Neural progenitor cell (in vitro differentiated cells): Measurements from ENCODE around the gene CYB5RL. TPM values are rescaled to one million over a fixed set of nuclear protein-coding genes. Genes with fewer than 3 reads are reported as not detected.
"Not testable (repeated sequence)": the region's sequence is repeated elsewhere in the genome, so short reads cannot be mapped to it uniquely, and the experiment has no call there.

Experiments
- DNase-seq: peaks from one replicate; pipeline ENCODE4 v3.0.0-alpha.2; 2016; ENCODE audit warnings: low spot score
- H2AFZ ChIP-seq: fragments of 200-600 bp; sonication (generic); replicated peaks from 2 replicates; pipeline ENCODE4 v1.6.1; 2016; ENCODE audit warnings: antibody characterized with exemption
- H3F3A ChIP-seq: fragments of 200-600 bp; sonication (generic); 2 replicates; pipeline ENCODE4 v1.6.1; 2016; ENCODE audit warnings: antibody characterized with exemption, low read depth
- H3K27ac ChIP-seq: fragments of 200-600 bp; sonication (generic); 2 replicates; pipeline ENCODE4 v1.5.1; 2016; ENCODE audit warnings: mild to moderate bottlenecking
- H3K27me3 ChIP-seq: fragments of 200-600 bp; sonication (generic); 2 replicates; pipeline ENCODE4 v1.6.1; 2016; ENCODE audit warnings: mild to moderate bottlenecking, moderate library complexity
- H3K36me3 ChIP-seq: fragments of 200-600 bp; sonication (generic); 2 replicates; pipeline ENCODE4 v1.5.1; 2016
- H3K4me1 ChIP-seq: fragments of 200-600 bp; sonication (generic); 2 replicates; pipeline ENCODE4 v1.6.1; 2016; ENCODE audit warnings: mixed run types
- H3K4me2 ChIP-seq: fragments of 200-600 bp; sonication (generic); 2 replicates; pipeline ENCODE4 v1.6.1; 2016
- H3K4me3 ChIP-seq: fragments of 200-600 bp; sonication (generic); 2 replicates; pipeline ENCODE4 v1.5.1; 2016
- H3K79me2 ChIP-seq: fragments of 200-600 bp; sonication (generic); 2 replicates; pipeline ENCODE4 v1.6.1; 2016; ENCODE audit warnings: low read depth
- H3K9ac ChIP-seq: fragments of 200-600 bp; sonication (generic); 2 replicates; pipeline ENCODE4 v1.6.1; 2016
- H3K9me3 ChIP-seq: fragments of 200-600 bp; sonication (generic); 2 replicates; pipeline ENCODE4 v1.5.1; 2016; ENCODE audit warnings: low read depth
- H4K20me1 ChIP-seq: fragments of 200-600 bp; sonication (generic); 2 replicates; pipeline ENCODE4 v1.6.1; 2016; ENCODE audit warnings: low read depth
- H3K27ac Mint-ChIP-seq: 3 replicates; pipeline ENCODE4 v1.8.0; 2021; ENCODE audit warnings: mixed read lengths
- H3K27me3 Mint-ChIP-seq: 2 replicates; pipeline ENCODE4 v1.8.0; 2022; ENCODE audit warnings: low read depth, mild to moderate bottlenecking, inconsistent platforms, moderate library complexity, mixed read lengths; ENCODE audit not compliant: insufficient read depth
- H3K36me3 Mint-ChIP-seq: 3 replicates; pipeline ENCODE4 v1.8.0; 2021; ENCODE audit warnings: mixed read lengths
- H3K4me1 Mint-ChIP-seq: 3 replicates; pipeline ENCODE4 v1.8.0; 2021; ENCODE audit warnings: mixed read lengths
- H3K4me3 Mint-ChIP-seq: 3 replicates; pipeline ENCODE4 v1.8.0; 2021; ENCODE audit warnings: mild to moderate bottlenecking, moderate library complexity, mixed read lengths
- H3K9me3 Mint-ChIP-seq: 3 replicates; pipeline ENCODE4 v1.8.0; 2020; ENCODE audit warnings: mixed read lengths
- CTCF ChIP-seq: fragments of 200-600 bp; sonication (generic); IDR thresholded peaks from 2 replicates; pipeline ENCODE4 v1.5.1; 2017; ENCODE audit warnings: antibody characterized with exemption, mild to moderate bottlenecking
- EZH2 ChIP-seq: fragments of 200-600 bp; sonication (generic); IDR thresholded peaks from 2 replicates; pipeline ENCODE4 v1.6.1; 2017; ENCODE audit warnings: antibody characterized with exemption, mild to moderate bottlenecking, moderate library complexity
- EZH2phosphoT487 ChIP-seq: fragments of 200-600 bp; sonication (generic); IDR thresholded peaks from 2 replicates; pipeline ENCODE4 v1.6.1; 2017; ENCODE audit warnings: antibody characterized with exemption
- total RNA-seq: library from RNA; depleted of rRNA; stranded (reverse); fragments of >200 nt; gene quantifications from 2 replicates; pipeline ENCODE4 v1.2.3, GENCODE V29; 2015; ENCODE audit warnings: low replicate concordance

Gene CYB5RL
- total RNA-seq, 1 donor from 2014 or later: 6.4 TPM

- Histone ChIP-seq H3K9ac (no peak overlapping the region), H3K4me3 (no peak overlapping the region), H4K20me1 (no peaks in the 10 kb centered on the region), H3K27me3 (no peaks in the 10 kb centered on the region), H3K27ac (no peak overlapping the region), H3F3A (no peaks in the 10 kb centered on the region), H3K4me2 (no peak overlapping the region), H2AFZ (no peak overlapping the region), H3K79me2 (no peaks in the 10 kb centered on the region), H3K36me3 (no peaks in the 10 kb centered on the region), H3K9me3 (no peaks in the 10 kb centered on the region), H3K4me1 (peaks cover 3% of the 10 kb centered on the region)
- Mint-ChIP-seq H3K9me3 (no peaks in the 10 kb centered on the region), H3K4me3 (no peak overlapping the region), H3K4me1 (peaks cover 26% of the 10 kb centered on the region), H3K27me3 (peaks cover 4% of the 10 kb centered on the region), H3K36me3 (no peaks in the 10 kb centered on the region), H3K27ac (no peak overlapping the region)
- no peak for DNase-seq
- no peak for TF ChIP-seq EZH2
- no peak for TF ChIP-seq CTCF
- TF ChIP-seq EZH2phosphoT487: no peak
These were observed 30.8 kb downstream of the CYB5RL start for GRCh38 chr1:54169068-54169467.

- Mint-ChIP-seq H3K27me3 (peaks cover 7% of the 10 kb centered on the region), H3K36me3 (no peaks in the 10 kb centered on the region), H3K27ac (no peak overlapping the region), H3K4me1 (peaks cover 20% of the 10 kb centered on the region), H3K4me3 (no peak overlapping the region), H3K9me3 (no peaks in the 10 kb centered on the region)
- Histone ChIP-seq H2AFZ (no peak overlapping the region), H3K9me3 (no peaks in the 10 kb centered on the region), H3K36me3 (no peaks in the 10 kb centered on the region), H3K27me3 (no peaks in the 10 kb centered on the region), H4K20me1 (no peaks in the 10 kb centered on the region), H3K4me1 (no peaks in the 10 kb centered on the region), H3F3A (no peaks in the 10 kb centered on the region), H3K4me2 (no peak overlapping the region), H3K4me3 (no peak overlapping the region), H3K9ac (no peak overlapping the region), H3K79me2 (no peaks in the 10 kb centered on the region), H3K27ac (no peak overlapping the region)
- no peak for DNase-seq
- TF ChIP-seq CTCF (no peak), EZH2phosphoT487 (no peak), EZH2 (no peak)
These were observed 31.4 kb downstream of the CYB5RL start for GRCh38 chr1:54168206-54168965.

- Histone ChIP-seq H3K9ac (no peak overlapping the region), H3K9me3 (no peaks in the 10 kb centered on the region), H3K4me2 (no peak overlapping the region), H3K36me3 (no peaks in the 10 kb centered on the region), H2AFZ (no peak overlapping the region), H3K4me1 (no peaks in the 10 kb centered on the region), H4K20me1 (no peaks in the 10 kb centered on the region), H3K79me2 (no peaks in the 10 kb centered on the region), H3F3A (no peaks in the 10 kb centered on the region), H3K27me3 (no peaks in the 10 kb centered on the region), H3K27ac (no peak overlapping the region), H3K4me3 (no peak overlapping the region)
- TF ChIP-seq EZH2: no peak
- TF ChIP-seq EZH2phosphoT487: no peak
- no peak for TF ChIP-seq CTCF
- Mint-ChIP-seq H3K4me1 (peaks cover 12% of the 10 kb centered on the region), H3K9me3 (no peaks in the 10 kb centered on the region), H3K4me3 (no peak overlapping the region), H3K27ac (peak overlapping the region; percentile 64), H3K36me3 (no peaks in the 10 kb centered on the region), H3K27me3 (peaks cover 7% of the 10 kb centered on the region)
- DNase-seq: no peak
These were observed 32.2 kb downstream of the CYB5RL start for GRCh38 chr1:54167422-54168139.

GRCh38 chr1:54166357-54166756 lies 33.5 kb downstream of the CYB5RL start:
- H3K9me3 ChIP-seq, H3K79me2 ChIP-seq, DNase-seq, H3K27me3 ChIP-seq, H3K27me3 Mint-ChIP-seq, H3F3A ChIP-seq, H3K9me3 Mint-ChIP-seq, H3K27ac ChIP-seq, H3K36me3 Mint-ChIP-seq, H2AFZ ChIP-seq, H3K27ac Mint-ChIP-seq, H3K4me2 ChIP-seq, H3K4me1 Mint-ChIP-seq, H3K36me3 ChIP-seq, H3K9ac ChIP-seq, H3K4me1 ChIP-seq, H3K4me3 ChIP-seq, H3K4me3 Mint-ChIP-seq, H4K20me1 ChIP-seq: not testable (repeated sequence)
